NCI-H1417 (cell line): Measurements from ENCODE around the gene MSANTD1.
A peak's percentile ranks its signal among the peaks of the same experiment; 100 is the strongest.
"Not testable (repeated sequence)": the region's sequence is repeated elsewhere in the genome, so short reads cannot be mapped to it uniquely, and the experiment has no call there.

Source experiments
- DNase-seq, 3 experiments: peaks; one replicate each; lab custom pipeline; 2025; lab: John Stamatoyannopoulos, UW

MSANTD1 gene

DNA sequence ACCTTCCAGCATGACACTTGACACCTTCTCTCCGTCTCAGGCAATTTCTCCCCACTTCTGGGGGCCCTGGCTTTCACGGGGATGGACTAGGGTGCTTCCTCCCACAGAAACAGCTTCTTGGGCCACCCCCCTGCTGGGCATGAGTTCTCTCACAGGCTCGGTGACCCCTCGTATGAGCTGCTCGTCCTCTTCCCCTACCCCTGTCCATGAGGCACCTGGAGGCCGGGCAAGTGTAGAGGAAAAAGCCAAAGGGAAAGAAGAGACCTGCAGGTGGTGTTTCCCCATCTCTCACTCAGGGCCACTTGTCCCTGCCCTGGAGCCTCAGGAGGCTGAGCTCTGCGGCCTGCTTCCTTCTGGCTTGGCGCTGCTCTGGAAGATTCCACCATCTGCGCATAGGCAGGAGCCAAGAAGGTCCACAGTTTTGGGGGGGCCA is 41.9 kb downstream of the MSANTD1 start:
- no peak for DNase-seq

DNA sequence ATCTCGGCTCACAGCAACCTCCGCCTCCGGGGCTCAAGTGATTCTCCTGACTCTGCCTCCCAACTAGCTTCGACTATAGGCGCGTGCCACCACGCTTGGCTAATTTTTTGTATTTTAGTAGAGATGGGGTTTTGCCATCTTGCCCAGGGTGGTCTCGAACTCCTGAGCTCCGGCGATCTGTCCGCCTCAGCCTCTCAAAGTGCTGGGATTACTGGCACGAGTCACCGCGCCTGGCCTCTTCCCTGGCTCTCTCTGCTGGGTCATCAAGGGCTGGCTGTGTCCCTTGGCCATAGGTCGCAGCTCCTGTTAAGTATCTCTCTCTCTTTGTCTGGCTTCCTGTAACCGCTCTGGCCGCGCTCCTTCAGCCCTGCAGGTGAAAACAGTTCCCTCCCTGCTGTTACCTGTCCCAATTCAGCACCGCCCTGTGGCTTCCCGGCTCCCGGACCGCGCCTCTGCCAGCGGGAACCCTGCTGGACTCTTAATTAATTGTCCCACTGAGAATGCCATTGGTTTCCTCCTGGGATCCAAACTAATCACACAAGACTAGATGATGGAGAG is 42.5 kb downstream of the MSANTD1 start:
- DNase-seq = peak in 2 of 3 experiments; percentile 52 to 85

DNA sequence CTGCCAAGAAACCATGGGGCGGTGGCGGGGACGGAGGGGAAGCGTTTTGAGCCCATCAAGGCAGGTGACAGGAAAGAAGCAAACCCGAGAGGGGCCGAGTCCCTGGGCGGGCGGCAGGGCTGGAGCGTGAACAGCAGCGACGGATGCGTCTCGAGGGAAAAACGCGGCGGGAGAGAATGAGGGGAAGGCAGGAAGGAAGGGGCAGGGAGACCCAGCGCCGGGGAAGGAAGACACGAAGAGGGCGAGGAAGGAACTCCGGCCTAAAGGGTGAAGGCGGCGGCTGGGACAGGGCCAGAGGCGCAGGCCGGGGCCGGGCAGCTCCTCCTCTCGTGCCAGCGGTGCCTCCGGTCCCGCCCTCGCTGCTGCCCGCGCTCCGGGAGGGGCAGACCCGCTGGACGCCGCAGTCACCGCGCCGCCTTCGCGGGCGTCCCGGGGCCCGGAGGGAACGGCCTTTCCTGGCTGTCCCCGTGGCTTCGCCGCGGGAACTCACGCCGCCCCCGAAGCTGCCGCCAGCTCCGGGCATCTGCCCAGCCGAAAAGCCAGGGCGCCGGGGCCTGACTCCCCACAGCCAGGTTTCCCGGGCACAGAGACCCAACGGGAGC is 43.1 kb downstream of the MSANTD1 start:
- DNase-seq = peak in 2 of 3 experiments; percentile 63 to 80

DNA sequence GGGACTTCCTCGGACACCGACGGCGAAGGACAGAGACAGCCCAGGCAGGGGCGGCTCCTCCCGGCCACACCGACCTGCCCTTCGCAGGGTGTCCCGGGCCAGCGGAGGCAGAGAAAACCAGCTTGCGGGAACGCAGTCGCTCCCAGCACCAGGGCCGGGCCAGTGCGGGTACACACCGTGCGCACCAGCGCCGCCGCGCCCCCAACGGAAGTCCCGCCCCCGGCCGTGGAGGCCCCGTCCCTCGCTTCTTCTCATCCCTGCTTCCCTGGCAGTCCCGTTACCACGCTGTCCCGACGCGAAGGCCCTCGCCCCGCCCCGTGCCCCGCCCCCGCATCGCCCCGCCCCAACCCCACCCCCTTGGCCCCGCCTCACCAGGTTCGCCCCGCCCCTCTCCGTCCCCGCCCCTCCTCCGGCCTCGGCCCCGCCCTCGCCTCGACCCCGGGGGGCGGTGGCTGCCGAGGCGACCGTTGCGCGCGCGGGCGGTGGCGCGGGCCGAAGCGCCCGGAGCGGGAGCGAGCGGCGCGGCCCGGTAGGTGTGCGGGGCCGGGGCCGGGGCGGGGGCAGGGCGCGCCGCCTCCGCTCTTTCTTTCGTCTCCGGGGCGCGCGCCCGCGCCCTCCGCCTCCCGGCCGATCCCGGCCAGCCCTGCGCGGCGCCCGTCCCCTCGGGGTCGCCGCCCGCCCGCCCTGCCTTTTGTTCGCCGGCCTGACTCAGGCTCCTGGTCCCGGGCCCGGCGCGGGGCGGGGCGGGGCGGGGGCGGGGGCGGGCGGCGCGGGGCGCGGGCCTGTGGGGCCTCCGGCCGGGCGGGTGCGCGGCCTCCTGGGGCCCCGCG is 43.8 kb downstream of the MSANTD1 start, which contains the start of gene RGS12:
TSS of gene RGS12 (plus strand) at position 451 of the 830 bp plus-strand sequence. CDS start 23,150 bp downstream, outside the sequence.
- DNase-seq = peak; percentile 84 to 94 (median 91)

DNA sequence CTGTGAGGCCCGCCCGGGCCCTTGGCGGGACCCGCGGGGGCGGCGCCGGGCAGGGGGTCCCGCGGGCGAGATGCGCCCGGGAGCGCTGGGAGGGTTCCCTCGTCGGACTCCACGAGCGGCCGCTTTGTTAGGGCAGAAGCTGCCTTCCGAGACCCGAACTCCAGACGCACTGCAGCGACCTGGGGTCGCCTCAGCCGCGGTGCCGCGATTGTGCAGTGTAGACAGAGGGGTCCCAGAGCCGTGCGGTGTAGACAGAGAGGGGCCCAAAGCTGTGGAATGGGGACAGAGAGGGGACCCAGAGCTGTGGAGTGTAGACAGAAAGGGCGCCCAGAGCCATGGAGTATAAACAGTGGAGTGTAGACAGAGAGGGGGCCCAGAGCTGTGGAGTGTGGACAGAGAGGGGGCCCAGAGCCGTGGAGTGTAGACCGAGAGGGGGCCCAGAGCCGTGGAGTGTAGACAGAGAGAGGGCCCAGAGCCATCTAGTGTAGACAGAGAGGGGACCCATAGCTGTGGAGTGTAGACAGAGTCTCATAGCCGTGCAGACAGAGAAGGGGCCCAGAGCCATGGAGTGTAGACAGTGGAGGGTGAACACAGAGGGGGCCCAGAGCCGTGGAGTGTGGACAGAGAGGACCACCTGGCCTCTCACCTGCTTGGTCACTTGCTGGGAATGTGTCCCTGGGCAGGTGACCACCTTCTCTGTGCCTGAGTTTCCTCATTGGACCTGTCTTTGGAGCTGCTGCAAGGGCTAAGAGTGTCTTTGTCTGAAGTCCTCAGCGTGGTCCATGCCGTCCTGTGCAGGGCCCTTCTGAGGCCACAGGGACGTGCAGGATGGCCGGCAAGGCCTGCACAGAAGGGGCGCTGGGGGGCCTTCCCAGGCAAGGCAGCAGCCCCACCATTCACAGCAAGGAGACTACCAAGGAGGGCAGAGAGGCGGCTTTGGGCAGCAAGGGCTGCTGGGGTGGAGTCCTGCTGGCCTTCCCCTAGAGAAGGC is 44.7 kb downstream of the MSANTD1 start:
- peak; percentile 21 to 59 (median 58) for DNase-seq

DNA sequence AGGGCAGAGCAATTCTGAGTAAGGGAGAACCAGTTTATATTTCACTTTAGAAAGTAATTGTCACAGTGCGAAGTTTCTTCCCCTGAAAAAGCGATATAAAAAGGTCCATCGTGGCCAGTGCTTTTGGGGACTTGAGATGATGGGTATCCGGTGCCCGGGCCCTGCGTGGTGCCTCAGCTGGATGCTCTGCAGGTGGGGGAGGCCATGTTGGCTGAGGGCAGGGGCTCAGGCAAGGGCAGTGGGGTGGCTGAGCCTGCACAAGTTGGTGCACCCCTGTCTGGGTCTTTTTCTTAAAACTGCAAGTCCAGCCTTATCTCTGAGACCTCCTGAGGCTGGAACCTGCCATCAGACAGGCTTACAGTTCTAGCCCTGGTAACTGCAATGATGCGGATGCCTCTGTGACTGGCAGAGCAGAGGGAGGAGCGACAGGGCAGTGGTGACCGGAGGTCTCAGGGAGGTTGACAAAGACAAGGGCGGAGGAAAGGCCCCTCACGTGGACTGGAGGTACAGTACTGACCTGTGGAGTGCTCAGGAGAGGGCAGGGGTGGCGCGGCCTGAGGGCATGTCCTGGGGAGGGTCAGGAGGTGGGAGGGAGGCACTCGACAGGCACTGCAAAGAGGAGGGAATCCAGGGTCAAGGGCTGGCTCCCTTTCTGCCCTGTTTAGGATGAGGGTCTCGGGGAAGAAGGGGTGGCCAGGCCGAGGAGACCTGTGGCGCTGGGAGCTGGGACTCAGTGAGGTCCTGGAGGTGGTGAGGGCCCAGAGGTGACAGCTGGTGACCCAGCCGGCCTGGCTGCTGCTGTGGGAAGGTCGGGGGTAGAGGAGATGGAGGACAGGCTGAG is 45.7 kb downstream of the MSANTD1 start:
- DNase-seq = no peak

DNA sequence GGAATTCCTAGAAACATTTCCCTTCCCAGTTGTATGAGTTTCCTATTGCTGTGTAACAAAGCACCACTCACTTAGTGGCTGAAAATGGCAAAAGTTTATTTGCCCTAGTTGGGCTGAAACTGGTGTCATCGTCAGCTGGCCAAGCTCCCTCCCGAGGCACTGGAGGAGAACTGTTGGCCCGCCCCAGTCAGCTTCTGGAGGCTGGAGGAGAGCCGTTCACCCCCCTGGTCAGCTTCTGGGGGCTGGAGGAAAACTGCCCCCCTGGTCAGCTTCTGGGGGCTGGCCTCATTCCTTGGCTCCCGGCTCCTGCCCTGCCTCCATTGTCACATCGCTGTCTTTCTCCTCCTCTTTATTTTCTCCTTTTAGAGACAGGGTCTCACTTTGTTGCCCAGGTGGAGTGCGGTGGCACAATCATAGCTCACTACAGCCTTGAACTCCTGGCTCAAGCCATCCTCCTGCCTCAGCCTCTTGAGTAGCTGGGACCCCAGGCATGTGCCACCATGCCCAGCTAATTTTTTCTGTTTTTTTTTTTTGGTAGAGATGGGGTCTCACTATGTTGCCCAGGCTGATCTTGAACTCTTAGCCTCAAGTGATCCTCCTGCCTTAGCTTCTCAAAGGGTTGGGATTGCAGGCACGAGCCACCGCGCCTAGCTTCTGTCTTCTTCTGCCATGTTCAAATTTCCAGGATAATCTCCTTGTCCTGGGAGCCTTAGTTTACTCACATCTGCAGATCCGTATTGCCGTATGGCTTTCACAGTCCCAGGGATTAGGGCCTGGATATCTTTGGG is 47.1 kb downstream of the MSANTD1 start:
- no peak for DNase-seq

DNA sequence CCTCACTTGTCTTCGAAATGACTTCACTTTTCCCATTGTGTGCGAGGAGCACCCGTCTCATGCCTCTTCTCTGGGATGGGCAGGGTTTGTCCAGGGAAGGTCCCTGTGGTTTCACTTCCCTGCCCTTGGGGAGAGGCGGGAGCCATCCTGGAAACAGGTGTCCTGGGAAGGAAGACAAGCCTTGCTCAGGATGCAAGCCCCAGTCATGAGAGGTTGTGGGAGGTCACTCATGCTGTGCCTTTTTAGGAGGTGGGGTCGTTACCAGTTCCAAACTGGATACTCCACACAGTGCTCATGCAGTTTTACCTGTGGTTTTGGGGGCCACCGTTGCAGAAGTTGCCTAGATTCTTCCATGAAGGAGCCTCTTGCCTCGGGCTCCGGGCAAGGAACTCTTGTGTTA is 47.7 kb downstream of the MSANTD1 start:
- DNase-seq = no peak

DNA sequence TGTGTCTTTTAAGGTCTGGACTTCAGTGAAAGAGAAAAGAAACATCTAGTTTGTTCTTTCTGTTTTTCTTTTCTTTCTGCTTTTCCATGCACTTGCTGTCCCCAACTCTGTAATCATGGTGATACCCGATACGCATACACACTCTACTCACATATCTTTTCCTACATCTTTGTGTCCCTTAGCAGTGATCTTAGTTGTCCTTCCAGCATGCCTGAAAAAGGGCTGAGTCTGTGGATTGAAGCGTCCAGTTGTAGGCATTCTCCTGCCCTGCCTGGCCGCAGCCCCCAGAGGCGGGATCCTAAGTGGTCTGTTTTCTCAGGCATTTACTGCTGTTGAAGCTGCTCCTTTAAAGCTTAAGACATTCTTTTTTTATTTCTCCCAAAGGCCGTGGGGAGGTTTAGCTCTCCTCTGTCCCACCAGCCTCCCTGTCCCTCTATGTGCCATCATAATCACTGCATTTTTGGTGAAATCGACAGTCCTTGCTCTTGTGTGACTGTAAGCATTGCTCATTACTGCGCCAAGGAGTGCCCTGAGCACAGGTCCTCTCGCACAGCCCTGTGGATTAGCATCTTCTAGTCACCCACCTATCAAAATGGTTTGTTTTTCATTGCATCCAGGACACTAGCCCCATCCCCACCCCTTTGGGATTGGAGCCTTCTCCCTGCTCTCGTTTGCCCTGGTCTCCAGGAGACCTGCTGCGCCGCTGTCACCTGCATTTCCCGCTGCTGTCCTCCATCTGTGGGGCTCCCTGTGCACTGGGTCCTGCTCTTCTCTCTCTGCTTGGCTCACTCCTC is 48.3 kb downstream of the MSANTD1 start:
- DNase-seq = no peak

DNA sequence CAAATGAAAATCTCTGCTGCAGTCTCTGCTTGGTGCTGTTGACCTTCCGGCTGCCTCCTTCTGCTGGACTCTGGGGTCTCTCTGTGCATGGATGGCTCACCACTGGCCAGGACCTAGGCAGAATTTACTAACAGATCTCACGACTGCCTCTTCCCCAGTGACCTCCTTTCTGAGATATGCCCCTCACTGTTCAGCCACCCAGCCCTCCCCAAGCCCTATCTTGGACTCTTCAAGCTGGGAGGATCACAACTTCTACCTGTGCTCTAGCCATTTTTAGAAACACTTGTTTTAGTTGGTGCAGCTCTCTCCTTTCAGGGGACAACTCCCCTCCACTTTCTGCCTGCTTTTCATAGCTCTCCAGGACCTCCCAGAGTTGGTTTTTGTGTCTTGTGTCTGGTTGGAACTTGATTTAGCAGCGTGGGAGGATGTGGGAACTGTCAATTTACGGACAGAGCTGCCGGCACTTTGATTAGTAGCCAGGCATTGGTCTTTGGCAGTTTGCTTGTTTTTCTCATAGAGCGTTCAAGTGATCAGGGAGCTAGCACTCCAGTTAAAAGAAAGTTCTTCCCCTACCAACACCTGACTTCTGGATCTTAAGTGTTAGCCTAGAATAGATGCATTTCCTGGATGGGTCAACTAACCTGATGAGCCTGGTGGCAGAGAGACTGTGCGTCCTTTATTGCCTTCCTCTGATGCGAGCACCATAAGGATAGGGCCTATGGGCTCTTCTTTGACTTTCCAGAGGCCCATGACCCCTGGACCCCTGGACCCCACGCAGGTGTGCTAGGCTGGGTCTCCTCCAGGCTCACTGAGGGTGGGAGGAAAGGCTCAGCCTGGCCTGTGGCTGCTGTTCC is 50.4 kb downstream of the MSANTD1 start:
- DNase-seq = peak in 1 of 3 experiments; percentile 36

DNA sequence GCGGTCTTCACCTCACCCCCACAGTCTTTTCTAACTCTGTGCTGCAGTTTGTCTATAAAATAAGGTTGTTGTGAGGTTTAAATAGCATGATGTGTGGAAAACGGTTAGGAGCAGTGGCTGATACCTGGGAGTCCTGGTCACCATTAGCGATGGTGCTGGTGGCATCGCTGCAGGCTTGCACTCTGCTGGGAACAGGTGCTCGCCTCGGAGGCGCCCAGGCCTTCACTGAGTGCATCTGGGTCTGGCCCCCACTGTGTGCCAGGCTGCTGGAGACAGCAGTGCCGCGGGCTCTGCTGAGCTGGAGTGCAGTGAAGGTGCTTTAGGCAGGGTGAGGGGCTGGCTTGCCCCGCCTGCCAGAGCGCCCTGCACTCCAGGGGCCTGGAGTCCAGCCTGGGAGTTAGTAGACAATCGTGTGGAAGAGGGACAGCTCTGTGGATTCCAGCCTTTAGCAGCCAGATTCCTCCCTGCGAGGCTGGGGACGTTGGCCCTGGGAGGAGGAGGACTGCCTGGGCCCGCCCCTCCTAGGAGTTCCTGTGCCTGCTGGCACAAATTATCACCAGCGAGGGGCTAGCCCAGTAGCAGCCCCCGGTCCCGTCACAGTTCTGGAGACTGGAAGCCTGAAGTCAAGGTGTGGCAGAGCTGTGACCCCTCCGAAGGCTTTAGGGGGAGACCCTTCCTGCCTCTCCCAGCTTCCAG is 51.2 kb downstream of the MSANTD1 start:
- DNase-seq = peak in 2 of 3 experiments; percentile 59 to 82

DNA sequence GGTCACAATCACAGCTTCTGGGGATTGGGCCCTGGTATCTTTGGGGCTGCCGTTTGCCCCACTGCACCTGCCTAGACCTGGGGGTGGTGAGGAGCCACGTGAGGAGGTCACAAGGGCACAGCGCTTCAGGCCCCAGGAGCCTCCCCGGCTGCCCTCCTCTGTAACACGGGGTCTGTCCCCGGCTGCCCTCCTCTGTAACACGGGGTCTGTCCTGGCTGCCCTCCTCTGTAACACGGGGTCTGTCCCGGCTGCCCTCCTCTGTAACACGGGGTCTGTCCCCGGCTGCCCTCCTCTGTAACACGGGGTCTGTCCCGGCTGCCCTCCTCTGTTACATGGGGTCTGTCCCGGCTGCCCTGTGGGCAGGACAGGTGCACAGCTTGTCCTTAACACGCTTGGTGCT is 51.9 kb downstream of the MSANTD1 start:
- DNase-seq = not testable (repeated sequence)

DNA sequence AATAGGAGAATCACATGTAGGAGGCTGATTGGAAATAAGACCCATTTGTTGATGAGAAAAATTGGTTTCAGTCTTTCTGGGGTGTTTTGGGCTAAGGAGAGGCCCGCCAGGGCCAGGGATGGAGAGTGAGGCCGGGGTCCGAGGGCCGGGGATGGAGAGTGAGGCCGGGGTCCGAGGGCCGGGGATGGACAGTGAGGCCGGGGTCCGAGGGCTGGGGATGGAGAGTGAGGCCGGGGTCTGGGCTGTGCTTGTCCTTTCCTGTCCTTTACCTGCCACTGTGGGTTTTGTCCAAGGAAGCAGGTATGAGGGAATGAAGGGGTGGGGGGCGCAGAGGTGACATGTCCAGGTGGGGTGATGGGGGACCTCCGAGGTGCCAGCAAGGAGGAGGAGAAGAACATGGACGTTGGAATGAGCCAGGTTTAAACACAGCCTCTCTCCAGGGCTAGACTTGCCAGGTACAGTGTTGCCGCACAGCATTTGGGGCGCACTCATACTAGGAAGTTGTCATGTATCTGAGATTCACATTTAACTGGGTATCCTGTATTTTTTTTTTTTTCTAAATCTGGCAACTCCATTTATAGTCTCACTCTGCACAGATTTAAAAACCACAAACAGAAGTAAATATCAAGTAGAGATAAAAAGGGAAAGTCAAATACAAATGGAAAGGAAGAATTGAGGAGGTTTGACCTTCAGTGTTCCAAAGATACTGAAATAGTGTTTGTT is 52.7 kb downstream of the MSANTD1 start:
- DNase-seq = no peak

DNA sequence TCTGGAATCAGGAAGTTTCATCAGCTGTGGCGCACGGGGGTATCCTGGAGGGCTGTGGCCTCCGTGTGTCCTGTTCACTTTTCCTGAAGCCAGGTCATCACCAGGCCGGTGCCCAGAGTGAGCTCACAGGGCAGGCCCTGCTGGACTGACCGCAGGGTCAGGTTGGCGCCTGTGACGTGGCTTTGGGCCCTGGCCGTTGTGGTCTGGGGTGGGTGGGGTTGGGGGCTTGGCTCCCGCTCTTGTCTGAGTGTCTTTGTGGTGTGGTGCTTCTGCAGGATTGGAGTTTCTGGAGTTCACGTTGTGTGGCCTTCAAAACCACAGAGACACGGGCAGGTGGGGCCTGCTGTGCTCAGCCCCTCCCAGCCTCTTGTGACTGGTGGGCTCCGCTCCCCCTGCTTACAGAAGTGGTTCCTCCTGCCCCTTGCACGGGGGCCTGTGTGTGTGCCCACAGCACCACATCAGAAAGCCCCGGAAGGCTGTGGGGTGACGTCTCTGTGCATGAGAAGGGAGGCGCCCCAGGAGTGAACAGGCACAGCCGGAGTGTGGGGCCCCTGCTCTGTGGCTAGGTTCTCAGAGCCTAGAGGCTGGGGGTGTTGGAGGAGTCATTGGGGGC is 53.3 kb downstream of the MSANTD1 start:
- no peak for DNase-seq

DNA sequence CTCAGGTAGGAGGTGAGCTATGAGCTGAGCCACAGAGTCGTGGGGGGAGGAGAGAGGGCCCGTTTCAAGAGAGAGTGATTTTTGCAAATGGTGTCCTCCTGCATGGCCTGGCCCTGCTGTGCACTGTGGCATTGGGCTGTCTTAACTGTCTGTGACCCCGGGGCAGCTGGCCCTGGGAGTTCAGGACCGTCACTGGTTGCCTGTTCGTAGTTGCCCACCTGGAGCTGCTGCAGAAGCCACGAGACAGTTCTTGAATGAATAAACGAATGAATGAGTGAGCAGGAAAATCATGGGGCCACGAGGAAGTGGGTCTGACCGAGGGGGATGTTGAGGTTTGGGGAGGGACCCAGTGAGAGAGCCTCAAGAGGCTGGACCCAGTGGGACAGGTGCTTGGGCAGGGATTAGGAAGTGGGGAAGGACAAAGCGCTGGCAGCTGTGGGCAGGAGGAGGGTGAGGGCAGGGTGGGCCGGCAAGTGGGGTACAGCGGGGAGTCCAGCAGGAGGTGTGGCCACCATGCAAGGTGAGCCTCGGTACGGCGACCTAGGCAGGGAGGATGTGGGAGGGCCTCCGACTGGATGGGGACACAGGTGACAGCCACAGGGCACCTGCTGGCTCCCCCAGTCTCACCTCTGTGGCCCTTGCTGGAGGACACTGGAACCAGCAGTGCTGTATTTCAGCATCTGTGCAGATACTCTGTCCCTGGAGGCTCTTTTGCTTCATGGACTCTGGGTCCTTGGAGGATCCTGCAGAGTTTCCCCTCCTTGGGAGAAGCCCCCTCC is 54.0 kb downstream of the MSANTD1 start:
- DNase-seq = no peak

DNA sequence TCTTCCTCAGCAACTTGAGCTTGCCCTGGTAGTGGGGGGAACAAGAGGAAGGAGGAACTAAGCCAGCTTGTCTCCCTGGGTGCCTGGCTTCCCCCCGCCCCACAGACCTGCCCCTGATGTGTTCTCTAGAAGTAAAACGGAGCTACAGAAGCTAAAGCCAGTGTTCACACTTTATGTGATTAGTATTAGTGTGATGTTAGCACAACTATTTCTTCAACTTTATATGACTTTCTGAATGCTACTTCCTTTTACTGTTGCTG is 54.5 kb downstream of the MSANTD1 start:
- no peak for DNase-seq
